GM23248 (cell line): ENCODE measurements around the gene FRMPD4.

Experiments
- EZH2 ChIP-seq: fragments of 200-600 bp; sonication (generic); IDR thresholded peaks from 2 replicates; pipeline ENCODE4 v1.6.1; 2018; ENCODE audit warnings: antibody characterized with exemption, mild to moderate bottlenecking; ENCODE audit not compliant: insufficient read depth, poor library complexity, severe bottlenecking
- EZH2phosphoT487 ChIP-seq: fragments of 200-600 bp; sonication (generic); IDR thresholded peaks from 2 replicates; pipeline ENCODE4 v1.6.1; 2018; ENCODE audit warnings: antibody characterized with exemption, moderate library complexity, mild to moderate bottlenecking, low read depth; ENCODE audit not compliant: insufficient read depth

DNA sequence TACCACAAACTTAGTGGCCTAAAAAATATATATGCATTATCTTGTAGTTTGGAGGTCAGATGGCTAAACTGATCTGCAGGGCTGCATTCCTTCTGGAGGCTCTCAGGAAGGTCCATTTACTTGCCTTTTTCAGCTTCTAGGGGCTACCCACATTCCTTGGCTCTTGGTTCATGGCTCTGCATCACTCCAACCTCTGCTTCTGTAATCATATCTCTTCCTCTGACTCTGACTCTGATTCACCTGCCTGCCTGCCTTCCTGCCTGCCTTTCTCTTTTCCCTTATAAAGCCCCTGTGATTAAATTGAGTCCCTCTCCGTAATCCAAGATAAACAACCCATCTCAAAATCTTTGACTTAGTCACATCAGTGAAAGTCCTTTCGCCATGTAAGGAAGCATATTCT is 25.0 kb upstream of the FRMPD4 start:
- TF ChIP-seq EZH2 (no peak), EZH2phosphoT487 (no peak)
